Measurements from ENCODE around the gene SGK1.
"Not testable (repeated sequence)": the region's sequence is repeated elsewhere in the genome, so short reads cannot be mapped to it uniquely, and the experiment has no call there.

Gene SGK1

DNA sequence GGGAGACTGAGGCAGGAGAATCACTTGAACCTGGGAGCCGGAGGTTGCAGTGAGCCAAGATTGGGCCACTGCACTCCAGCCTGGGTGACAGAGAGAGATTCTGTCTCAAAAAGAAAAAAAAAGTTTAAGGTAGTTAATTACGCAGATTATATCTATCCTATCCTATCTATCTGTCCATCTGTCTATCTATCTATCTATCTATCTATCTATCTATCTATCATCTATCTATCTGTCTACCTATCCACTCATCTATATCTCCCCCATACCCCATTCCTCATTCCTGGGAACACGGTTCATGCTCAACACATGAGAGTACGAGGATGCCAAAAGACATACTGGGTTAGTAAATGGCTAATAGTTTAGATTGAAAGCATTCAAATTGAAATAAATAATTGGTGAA, 8.3 kb upstream of the SGK1 start:
- DNase-seq = not testable (repeated sequence)

DNA sequence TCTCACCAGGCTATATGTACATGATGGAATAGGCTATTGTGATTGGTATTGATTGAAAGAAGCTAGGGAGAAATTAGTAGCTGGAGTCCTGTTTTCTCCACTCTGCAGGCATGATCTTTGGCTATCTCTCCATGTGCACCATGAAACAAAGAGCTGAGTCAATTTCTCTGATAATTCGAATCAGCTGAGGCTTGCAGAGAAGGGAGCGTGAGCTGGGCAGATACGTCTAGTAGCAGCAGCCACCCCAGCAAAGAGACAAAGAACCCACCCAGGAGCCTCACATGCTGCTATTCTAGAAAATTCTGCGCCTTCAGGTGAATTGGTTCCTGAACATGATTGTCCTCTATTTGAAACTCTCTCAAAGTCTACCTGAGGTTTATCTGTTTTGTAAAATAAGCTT, 6.9 kb upstream of the SGK1 start:
- DNase-seq = no peak

DNA sequence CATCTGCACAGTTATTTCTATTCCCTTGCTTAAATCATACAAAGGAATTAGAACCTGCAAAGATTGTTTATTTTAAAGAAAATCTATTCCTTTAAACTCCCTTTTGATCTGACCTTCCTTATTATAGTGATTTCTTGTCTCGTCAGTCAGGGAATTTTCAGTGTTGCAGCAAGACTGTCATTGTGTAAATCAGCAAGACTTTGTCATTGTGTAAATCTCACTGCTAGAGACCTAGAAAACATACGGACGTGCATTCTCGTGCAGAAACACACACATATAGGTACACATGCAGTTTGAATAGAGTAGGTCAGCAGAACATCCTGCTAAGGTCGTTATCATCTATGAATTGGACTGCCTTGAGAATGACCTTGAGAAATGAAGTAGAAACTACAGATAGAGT, 6.2 kb upstream of the SGK1 start:
- DNase-seq = no peak

GRCh38 chr6:134323698-134324097, 5.8 kb upstream of the SGK1 start:
- no peak for DNase-seq

GRCh38 chr6:134323294-134323693, 5.4 kb upstream of the SGK1 start:
- no peak for DNase-seq

DNA sequence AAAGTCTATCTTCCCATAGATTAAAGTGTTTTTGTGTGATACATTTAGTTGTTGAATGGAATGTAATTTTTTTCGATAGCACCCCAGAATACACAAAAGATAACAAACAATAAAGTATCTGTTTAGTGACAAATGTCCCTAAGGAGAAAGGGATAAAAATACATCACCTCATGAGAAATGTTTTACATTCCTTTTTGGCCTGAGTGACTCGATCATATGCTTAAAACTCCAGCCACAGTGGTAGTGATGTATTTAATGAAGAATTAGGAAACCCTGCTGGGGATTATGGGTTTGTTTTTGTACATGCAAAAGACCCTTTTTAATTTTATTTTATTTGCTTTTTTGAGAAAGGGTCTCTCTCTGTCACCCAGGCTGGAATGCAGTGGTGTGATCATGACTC, 4.3 kb upstream of the SGK1 start:
- DNase-seq = no peak

DNA sequence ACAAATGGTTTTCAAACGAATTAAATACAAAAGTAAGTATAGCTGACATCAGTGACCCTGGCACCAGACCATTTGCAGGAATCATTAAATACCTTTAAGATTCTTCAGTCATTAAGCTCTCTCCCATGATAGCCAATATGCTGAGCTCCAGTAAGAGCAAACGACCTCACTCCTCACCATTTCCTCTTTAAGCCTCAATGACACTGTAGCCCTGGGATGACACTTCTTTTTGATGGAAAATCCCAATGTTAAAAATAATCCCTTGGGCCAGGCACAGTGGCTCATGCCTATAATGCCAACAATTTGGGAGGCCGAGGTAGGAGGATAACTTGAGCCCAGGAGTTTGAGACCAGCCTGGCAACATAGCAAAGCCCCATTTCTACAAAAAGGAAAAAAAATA, 3.3 kb upstream of the SGK1 start:
- no peak for DNase-seq

DNA sequence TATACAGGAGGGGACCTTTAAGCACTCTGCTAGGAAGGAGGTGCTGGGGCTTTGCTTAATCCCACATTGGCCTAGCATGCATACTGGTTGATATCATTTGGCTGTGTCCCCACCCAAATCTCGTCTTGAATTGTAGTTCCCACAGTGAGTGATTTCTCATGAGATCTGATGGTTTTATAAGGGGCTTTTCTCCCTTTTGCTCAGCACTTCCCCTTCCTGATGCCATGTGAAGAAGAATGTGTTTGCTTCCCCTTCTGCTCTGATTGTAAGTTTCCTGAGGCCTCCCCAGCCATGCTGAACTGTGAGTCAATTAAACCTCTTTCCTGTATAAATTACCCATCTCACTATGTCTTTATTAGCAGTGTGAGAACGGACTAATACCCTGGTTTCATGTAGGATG, 1.8 kb upstream of the SGK1 start:
- not testable (repeated sequence) for DNase-seq

- DNase-seq = no peak
Measured at GRCh38 chr6:134318974-134319281, 1.0 kb upstream of the SGK1 start.

- DNase-seq = peak in 2 of 14 donors; percentile 15 to 48
Measured at GRCh38 chr6:134318236-134318973, 493 bp upstream of the SGK1 start.

DNA sequence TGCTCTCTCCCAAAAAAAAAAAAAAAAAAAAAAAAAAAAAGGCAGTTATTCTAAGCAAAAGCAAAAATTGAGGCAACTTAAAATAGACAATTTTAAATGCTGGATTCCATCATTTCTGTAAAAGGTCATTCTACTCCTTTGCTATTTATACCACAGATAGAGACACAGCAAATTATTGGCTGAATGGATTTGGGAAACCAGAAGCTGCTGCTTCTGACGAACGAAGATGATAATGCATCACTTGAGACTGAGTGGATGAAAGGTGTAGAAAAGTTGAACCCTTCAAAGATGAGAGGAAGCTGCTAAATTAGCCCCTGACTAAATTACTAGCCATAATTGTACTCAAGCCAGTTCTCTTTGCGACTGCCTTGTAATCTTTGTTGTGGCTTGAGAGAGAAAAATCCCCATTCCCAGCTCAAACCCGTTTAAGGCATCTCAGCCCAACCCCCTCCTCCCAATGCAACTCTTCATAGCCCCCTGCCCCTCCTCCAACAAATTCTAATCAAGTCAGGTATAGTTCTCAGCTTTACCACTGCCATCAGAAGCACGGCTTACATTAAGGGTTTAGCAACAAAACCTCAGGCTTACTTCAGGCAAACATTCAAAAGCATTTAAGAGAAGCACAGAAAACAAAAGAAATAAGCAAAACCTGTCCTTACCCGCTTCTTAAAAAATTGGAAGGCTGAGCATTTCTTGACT, 1.0 kb downstream of the SGK1 start:
- DNase-seq = peak in 4 of 14 donors; percentile 39 to 78 (median 61)

DNA sequence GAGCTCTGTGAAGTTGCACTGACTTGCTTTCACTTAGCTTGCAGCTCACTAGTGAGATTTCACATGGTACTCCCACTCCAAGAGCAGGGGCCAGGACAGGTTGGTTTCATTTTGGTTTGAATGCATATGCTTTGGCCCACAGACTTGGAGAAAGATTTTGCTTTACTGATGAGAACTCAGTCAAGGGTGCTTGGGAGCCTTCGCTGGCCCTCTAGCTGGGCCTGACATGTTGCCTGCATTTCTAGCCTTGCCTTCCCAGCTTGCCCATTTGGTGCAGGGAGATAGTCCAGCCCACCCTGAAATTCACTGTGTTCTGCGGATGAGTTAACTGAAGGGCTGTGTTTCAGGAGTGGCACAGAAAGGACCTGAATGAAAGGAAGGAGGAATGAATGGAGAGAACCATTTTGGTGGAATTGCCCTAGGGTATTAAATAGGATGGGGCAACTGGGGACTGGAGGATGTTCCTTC, 1.9 kb downstream of the SGK1 start:
- DNase-seq = peak in 11 of 14 donors; percentile 10 to 80 (median 44)

DNA sequence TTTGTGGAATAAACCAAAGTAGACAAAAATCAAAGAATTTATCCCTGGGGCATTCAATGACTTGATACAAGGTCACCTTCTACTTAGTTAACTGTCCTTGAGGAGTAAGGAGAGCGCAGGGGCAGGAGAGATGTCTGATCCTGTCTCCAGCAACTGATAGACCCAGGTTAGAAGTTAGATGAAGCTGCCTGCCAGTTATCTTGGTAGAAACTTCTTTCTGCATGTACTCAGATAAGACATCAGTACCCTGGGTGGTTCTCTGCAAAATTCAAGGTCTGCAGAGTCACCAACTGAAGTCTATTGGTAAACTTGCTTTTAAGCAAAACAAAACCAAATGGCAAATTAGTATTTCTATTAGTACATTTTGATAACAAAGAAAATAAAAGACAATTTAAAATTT, 2.7 kb downstream of the SGK1 start:
- peak in 1 of 14 donors; percentile 60 for DNase-seq

DNA sequence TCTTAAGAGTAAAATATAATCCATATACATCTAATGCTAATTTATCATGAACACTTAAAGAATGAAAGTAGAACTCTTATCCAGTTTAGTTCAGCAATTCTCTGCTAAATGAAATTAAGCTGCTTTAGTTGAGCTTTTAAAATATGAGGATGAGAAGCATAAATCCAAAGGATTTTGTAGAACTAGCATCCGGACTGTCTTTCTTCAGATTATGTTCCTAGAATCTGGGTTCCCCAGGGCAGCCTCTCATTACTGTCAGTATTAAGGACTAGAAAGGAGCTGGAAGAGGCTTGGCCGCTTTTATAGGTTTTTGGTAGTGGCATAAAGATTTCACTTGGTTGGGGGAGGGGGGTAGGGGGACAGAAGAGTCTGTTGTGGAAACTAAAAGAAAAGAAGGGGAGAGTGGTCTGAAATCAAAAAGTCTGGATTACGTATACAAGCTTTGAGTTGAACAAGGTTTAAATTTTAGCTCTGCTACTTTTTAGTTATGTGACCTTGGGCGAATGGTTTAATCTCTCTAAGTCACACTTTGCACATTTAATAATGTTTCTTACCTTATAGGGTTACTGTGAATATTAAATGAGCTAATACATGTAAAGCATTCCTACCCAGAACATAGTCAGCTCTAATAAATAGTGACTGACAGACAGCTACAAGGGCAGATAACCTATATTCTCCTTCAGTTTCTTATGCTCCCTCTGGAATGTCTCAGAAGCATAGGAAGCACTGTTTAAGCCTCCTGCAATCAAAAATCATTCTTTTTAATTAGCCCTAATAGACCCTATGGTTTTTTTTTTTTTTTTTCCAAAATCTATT, 3.7 kb downstream of the SGK1 start:
- peak in 1 of 14 donors; percentile 61 for DNase-seq

GRCh38 chr6:134312038-134312660, 5.8 kb downstream of the SGK1 start:
- no peak for DNase-seq

DNA sequence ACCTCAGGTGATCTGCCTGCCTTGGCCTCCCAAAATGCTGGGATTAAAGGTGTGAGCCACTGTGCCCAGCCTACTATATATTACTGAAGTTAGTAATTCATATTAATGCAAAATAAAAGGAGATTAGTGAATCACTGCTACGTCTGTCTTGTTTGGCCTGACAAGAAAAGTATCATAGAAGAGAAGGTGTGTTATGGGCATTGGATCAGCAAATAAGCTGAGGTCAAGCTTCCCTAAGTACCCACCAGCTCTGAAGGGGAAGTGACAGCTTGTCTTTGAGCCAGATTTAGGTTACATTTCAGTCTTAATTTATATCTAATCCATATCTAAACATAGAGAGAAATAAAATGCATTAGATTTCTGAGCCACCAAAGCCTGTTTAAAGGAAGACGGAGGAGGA, 7.1 kb downstream of the SGK1 start:
- DNase-seq = no peak

DNA sequence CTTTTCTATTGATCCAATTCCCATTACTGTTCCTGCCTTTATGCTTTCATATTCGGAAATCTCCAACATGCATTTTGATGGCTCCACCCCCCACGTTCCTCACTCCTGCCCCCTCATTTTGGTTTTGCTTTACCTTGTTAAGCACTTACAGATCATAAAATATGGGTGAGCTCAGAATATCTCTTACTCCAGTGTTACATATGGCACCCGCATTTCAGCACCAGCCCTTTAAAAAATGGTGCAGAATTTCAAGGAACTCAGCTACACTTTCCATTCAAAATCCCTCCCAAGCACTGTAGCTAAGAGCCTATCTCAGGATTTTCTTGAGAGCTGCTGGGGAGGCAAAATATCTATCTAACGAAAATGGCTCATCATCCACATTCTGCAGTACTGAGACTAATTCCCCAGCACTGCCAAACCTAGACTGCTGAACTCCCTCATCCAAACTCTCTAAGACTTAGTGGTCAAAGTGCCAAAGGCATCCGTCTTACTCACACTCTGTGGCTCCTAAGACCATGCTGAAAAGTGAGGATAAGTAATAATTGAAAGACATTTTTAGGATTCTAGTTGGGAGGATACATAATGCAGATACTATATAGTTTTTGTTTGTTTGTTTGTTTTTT, 7.8 kb downstream of the SGK1 start:
- no peak for DNase-seq

DNA sequence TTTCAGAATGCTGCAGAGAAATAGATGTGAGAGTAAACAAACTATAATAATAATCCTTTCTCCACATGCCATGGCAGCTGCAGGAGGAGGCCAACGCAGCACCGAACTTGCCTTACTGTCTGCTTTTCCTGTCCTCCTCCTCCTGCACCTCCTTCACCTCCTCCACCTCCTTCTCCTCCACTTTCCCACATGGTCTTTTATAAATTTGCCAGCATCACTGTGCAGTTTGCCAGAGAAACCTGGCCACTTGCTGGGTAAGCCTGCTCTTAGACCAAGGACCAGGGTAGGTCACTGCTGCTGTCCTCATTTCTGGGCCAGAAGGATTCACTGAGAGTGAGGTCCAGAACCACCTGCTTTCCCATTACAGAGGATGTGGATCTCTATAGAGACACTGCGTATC, 8.7 kb downstream of the SGK1 start:
- DNase-seq = peak in 3 of 14 donors; percentile 39 to 95 (median 54)

- DNase-seq = peak in 1 of 14 donors; percentile 80
Measured at GRCh38 chr6:134308800-134309199, 9.1 kb downstream of the SGK1 start.

DNA sequence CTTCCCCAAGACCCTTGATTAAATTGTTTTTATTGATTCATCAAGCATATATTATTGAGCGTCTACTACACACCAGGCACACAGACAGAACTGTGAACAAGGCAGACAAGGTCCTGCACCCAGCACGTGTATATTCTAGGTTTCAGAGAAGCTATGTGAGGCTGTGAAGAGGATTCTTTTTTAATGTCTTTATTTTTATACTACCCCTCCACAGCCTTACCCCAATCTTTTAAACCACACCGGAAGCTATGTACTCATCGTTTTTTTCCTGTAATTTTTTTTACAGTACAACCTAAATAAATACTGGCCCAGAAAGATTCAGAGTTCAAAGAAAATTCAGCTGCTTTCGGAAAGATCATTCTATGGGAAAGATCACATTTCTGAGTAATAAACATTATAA, 10.0 kb downstream of the SGK1 start:
- DNase-seq = no peak

GRCh38 chr6:134307075-134307474, 10.8 kb downstream of the SGK1 start:
- no peak for DNase-seq

DNA sequence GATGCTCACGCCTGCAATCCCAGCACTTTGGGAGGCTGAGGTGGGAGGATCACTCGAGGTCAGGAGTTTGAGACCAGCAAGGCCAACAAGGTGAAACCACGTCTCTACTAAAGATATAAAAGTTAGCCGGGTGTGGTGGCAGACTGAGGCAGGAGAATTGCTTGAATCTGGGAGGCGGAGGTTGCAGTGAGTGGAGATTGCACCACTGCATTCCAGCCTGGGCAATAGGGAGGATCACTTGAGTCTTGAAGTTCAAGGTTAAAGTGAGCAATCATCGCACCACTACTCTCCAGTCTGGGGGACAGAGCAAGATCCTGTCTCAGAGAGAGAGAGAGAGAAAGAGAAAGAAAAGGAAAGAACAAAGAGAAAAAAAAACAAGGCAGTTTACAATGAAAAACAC, 13.5 kb downstream of the SGK1 start:
- not testable (repeated sequence) for DNase-seq

All from C1 segment of cervical spinal cord (tissue), 14 donors.